HepG2 (cell line): Measurements from ENCODE around the gene C1QTNF12. TPM values are rescaled to one million over a fixed set of nuclear protein-coding genes. Genes with fewer than 3 reads are reported as not detected.
A peak's percentile ranks its signal among the peaks of the same experiment; 100 is the strongest.

Experiments used
- MED13 ChIP-seq: sonication (generic); formaldehyde crosslinking; IDR thresholded peaks from 2 replicates; pipeline ENCODE4 v1.5.0; 2020; ENCODE audit warnings: missing genetic modification reagents
- NPAS2 ChIP-seq: sonication (generic); formaldehyde crosslinking; IDR thresholded peaks from 2 replicates; pipeline ENCODE4 v1.8.0; 2022; ENCODE audit warnings: mild to moderate bottlenecking, missing genetic modification reagents, borderline replicate concordance
- SP4 ChIP-seq: sonication (generic); formaldehyde crosslinking; IDR thresholded peaks from 2 replicates; pipeline ENCODE4 v1.8.1; 2023; ENCODE audit warnings: mild to moderate bottlenecking, missing genetic modification reagents
- TAF15 ChIP-seq: fragments of 200-400 bp; formaldehyde crosslinking; IDR thresholded peaks from one replicate; pipeline ENCODE4 v1.6.1; 2018; ENCODE audit warnings: mild to moderate bottlenecking, low read depth, low read length; ENCODE audit not compliant: poor library complexity, severe bottlenecking
- WIZ ChIP-seq: sonication (generic); formaldehyde crosslinking; IDR thresholded peaks from 2 replicates; pipeline ENCODE4 v1.5.1; 2020; ENCODE audit warnings: mild to moderate bottlenecking, missing genetic modification reagents
- ZFP62 ChIP-seq: sonication (generic); formaldehyde crosslinking; IDR thresholded peaks from 2 replicates; pipeline ENCODE4 v1.4.0; 2020; ENCODE audit warnings: missing genetic modification reagents
- ZNF143 ChIP-seq: sonication (generic); formaldehyde crosslinking; IDR thresholded peaks from 2 replicates; pipeline ENCODE4 v1.4.0; 2020; ENCODE audit warnings: missing genetic modification reagents
- ZNF180 ChIP-seq: sonication (generic); formaldehyde crosslinking; IDR thresholded peaks from 2 replicates; pipeline ENCODE4 v1.4.0; 2020; ENCODE audit warnings: low read depth, missing genetic modification reagents, borderline replicate concordance
- ZNF780A ChIP-seq: sonication (generic); formaldehyde crosslinking; IDR thresholded peaks from 2 replicates; pipeline ENCODE4 v1.8.0; 2022; ENCODE audit warnings: mild to moderate bottlenecking, missing genetic modification reagents, moderate library complexity
- ZSCAN29 ChIP-seq: sonication (generic); formaldehyde crosslinking; conservative IDR thresholded peaks from 2 replicates; pipeline ENCODE4 v1.4.0; 2020; ENCODE audit warnings: mild to moderate bottlenecking, missing genetic modification reagents
- polyA plus RNA-seq, 8 experiments: library from polyadenylated mRNA; depleted of rRNA in 3 of 8; stranded (reverse) in 7 of 8; unstranded in 1 of 8; fragments of >200 nt; fragmentation: Illumina TruSeq in 4 of 8; extraction: Trizol in 4 of 8; gene quantifications; 2 replicates each; pipeline versions ENCODE4 v1.2.1 to v1.2.3, GENCODE V29; 2011 to 2016; ENCODE audit warnings: low read depth in 4 of 8, missing spikeins in 1 of 8, mixed read lengths in 1 of 8; ENCODE audit not compliant: insufficient read depth in 1 of 8
- total RNA-seq, 5 experiments: library from RNA; depleted of rRNA; stranded (reverse); fragments of >200 nt; fragmentation: Illumina TruSeq; extraction: Trizol; gene quantifications; 2 replicates each; pipeline ENCODE4 v1.2.3, GENCODE V29; 2016; ENCODE audit warnings: low read depth in 1 of 5
- TF ChIP-seq, protein P1 (sequence below): sonication (generic); formaldehyde crosslinking; IDR thresholded peaks from 2 replicates; pipeline ENCODE4 v1.4.0; 2020; ENCODE audit warnings: low read depth, mild to moderate bottlenecking, missing genetic modification reagents
- TF ChIP-seq, protein P2 (sequence below): sonication (generic); formaldehyde crosslinking; IDR thresholded peaks from 2 replicates; pipeline ENCODE4 v1.5.1; 2020; ENCODE audit warnings: missing genetic modification reagents, mild to moderate bottlenecking, borderline replicate concordance
- TF ChIP-seq, protein P3 (sequence below): sonication (generic); formaldehyde crosslinking; IDR thresholded peaks from 2 replicates; pipeline ENCODE4 v1.5.1; 2020; ENCODE audit warnings: missing genetic modification reagents, mild to moderate bottlenecking, borderline replicate concordance
- TF ChIP-seq, protein P4 (sequence below): sonication (generic); formaldehyde crosslinking; IDR thresholded peaks from 2 replicates; pipeline ENCODE4 v1.4.0; 2020; ENCODE audit warnings: missing genetic modification reagents, borderline replicate concordance
- TF ChIP-seq, protein P5 (sequence below): IDR thresholded peaks from 2 replicates; pipeline ENCODE4 v1.6.1; 2012; ENCODE audit warnings: low read depth, low read length, improper control_type of control experiment
- TF ChIP-seq, protein P6 (sequence below): sonication (generic); formaldehyde crosslinking; IDR thresholded peaks from 2 replicates; pipeline ENCODE4 v1.4.0; 2020; ENCODE audit warnings: low read depth, mild to moderate bottlenecking, missing genetic modification reagents

C1QTNF12 gene
- total and polyA plus RNA-seq, 2 of the 13 experiments (the other 11 are each of a cell fraction or from before 2014, with no cell fraction given): 0.18 to 0.64 TPM

DNA sequence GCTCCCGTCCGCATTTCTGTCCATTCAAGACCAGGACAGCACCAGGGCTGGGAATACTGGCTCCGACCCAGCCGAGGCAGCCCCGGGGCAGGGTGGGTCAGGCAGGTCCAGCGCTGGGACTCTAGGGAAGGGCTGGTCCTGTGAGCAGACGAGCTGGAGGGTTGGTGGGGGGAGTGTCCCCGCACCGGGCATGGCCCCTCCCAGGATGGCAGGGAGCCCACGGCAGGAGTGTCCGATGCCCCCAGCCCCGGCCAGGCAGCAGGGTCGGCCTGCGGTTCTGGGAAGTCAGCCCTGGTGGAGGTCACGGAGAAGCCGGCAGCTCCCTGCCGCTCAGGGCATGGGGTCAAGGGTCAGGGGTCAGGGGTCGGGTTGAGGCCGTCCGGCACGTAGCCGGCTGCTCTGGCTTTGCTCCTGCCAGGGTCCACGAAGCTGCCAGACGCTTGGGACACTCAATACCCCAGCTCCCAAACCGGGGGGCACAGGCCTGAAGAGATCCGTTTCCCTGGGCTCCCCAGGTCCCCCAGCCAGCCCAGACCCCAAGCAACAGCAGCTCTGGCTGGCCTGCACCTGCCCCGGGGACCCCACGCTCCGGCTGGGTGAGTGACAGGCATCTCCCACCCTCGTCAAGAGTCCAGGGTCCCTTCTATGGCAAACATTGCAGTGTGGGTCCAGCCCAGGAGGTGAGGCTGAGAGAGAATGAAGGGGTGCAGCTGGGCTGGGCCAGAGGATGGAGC is 6.7 kb downstream of the C1QTNF12 start (continued):
- TF ChIP-seq, protein P1, sequence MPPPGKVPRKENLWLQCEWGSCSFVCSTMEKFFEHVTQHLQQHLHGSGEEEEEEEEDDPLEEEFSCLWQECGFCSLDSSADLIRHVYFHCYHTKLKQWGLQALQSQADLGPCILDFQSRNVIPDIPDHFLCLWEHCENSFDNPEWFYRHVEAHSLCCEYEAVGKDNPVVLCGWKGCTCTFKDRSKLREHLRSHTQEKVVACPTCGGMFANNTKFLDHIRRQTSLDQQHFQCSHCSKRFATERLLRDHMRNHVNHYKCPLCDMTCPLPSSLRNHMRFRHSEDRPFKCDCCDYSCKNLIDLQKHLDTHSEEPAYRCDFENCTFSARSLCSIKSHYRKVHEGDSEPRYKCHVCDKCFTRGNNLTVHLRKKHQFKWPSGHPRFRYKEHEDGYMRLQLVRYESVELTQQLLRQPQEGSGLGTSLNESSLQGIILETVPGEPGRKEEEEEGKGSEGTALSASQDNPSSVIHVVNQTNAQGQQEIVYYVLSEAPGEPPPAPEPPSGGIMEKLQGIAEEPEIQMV (CRISPR knock-in tag): no peak; the same call in 1 of the 2 replicates
- TF ChIP-seq, protein P2, sequence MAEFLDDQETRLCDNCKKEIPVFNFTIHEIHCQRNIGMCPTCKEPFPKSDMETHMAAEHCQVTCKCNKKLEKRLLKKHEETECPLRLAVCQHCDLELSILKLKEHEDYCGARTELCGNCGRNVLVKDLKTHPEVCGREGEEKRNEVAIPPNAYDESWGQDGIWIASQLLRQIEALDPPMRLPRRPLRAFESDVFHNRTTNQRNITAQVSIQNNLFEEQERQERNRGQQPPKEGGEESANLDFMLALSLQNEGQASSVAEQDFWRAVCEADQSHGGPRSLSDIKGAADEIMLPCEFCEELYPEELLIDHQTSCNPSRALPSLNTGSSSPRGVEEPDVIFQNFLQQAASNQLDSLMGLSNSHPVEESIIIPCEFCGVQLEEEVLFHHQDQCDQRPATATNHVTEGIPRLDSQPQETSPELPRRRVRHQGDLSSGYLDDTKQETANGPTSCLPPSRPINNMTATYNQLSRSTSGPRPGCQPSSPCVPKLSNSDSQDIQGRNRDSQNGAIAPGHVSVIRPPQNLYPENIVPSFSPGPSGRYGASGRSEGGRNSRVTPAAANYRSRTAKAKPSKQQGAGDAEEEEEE: no peak
- TF ChIP-seq, protein P3, sequence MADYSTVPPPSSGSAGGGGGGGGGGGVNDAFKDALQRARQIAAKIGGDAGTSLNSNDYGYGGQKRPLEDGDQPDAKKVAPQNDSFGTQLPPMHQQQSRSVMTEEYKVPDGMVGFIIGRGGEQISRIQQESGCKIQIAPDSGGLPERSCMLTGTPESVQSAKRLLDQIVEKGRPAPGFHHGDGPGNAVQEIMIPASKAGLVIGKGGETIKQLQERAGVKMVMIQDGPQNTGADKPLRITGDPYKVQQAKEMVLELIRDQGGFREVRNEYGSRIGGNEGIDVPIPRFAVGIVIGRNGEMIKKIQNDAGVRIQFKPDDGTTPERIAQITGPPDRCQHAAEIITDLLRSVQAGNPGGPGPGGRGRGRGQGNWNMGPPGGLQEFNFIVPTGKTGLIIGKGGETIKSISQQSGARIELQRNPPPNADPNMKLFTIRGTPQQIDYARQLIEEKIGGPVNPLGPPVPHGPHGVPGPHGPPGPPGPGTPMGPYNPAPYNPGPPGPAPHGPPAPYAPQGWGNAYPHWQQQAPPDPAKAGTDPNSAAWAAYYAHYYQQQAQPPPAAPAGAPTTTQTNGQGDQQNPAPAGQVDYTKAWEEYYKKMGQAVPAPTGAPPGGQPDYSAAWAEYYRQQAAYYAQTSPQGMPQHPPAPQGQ (CRISPR knock-in tag): no peak
- no peak for TF ChIP-seq WIZ (CRISPR knock-in tag)
- TF ChIP-seq, protein P4, sequence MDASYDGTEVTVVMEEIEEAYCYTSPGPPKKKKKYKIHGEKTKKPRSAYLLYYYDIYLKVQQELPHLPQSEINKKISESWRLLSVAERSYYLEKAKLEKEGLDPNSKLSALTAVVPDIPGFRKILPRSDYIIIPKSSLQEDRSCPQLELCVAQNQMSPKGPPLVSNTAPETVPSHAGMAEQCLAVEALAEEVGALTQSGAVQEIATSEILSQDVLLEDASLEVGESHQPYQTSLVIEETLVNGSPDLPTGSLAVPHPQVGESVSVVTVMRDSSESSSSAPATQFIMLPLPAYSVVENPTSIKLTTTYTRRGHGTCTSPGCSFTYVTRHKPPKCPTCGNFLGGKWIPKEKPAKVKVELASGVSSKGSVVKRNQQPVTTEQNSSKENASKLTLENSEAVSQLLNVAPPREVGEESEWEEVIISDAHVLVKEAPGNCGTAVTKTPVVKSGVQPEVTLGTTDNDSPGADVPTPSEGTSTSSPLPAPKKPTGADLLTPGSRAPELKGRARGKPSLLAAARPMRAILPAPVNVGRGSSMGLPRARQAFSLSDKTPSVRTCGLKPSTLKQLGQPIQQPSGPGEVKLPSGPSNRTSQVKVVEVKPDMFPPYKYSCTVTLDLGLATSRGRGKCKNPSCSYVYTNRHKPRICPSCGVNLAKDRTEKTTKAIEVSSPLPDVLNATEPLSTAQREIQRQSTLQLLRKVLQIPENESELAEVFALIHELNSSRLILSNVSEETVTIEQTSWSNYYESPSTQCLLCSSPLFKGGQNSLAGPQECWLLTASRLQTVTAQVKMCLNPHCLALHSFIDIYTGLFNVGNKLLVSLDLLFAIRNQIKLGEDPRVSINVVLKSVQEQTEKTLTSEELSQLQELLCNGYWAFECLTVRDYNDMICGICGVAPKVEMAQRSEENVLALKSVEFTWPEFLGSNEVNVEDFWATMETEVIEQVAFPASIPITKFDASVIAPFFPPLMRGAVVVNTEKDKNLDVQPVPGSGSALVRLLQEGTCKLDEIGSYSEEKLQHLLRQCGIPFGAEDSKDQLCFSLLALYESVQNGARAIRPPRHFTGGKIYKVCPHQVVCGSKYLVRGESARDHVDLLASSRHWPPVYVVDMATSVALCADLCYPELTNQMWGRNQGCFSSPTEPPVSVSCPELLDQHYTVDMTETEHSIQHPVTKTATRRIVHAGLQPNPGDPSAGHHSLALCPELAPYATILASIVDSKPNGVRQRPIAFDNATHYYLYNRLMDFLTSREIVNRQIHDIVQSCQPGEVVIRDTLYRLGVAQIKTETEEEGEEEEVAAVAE: no peak
- no peak; the same call in 1 of the 2 replicates for TF ChIP-seq ZSCAN29 (CRISPR knock-in tag)
- no peak for TF ChIP-seq ZNF780A (CRISPR knock-in tag)
- peak; percentile 25; the same call in 1 of the 2 replicates for TF ChIP-seq SP4 (CRISPR knock-in tag)
- no peak for TF ChIP-seq ZNF180 (CRISPR knock-in tag)
- no peak for TF ChIP-seq ZNF143 (CRISPR knock-in tag)
- no peak for TF ChIP-seq ZFP62 (CRISPR knock-in tag)
- TF ChIP-seq, protein P5, sequence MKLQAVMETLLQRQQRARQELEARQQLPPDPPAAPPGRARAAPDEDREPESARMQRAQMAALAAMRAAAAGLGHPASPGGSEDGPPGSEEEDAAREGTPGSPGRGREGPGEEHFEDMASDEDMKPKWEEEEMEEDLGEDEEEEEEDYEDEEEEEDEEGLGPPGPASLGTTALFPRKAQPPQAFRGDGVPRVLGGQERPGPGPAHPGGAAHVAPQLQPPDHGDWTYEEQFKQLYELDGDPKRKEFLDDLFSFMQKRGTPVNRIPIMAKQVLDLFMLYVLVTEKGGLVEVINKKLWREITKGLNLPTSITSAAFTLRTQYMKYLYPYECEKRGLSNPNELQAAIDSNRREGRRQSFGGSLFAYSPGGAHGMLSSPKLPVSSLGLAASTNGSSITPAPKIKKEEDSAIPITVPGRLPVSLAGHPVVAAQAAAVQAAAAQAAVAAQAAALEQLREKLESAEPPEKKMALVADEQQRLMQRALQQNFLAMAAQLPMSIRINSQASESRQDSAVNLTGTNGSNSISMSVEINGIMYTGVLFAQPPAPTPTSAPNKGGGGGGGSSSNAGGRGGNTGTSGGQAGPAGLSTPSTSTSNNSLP: no peak
- TF ChIP-seq, protein P6, sequence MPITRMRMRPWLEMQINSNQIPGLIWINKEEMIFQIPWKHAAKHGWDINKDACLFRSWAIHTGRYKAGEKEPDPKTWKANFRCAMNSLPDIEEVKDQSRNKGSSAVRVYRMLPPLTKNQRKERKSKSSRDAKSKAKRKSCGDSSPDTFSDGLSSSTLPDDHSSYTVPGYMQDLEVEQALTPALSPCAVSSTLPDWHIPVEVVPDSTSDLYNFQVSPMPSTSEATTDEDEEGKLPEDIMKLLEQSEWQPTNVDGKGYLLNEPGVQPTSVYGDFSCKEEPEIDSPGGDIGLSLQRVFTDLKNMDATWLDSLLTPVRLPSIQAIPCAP (CRISPR knock-in tag): no peak
- no peak for TF ChIP-seq NPAS2 (CRISPR knock-in tag)
- no peak for TF ChIP-seq TAF15
- TF ChIP-seq MED13: no peak
